Spleen (tissue), 11 donors: ENCODE data around the gene CA5A. TPM values are rescaled to one million over a fixed set of nuclear protein-coding genes. Genes with fewer than 3 reads are reported as not detected.
"Not testable (repeated sequence)": the region's sequence is repeated elsewhere in the genome, so short reads cannot be mapped to it uniquely, and the experiment has no call there.

Experiments
- DNase-seq: peaks from one replicate; pipeline ENCODE4 v3.0.0-alpha.2; 2020
- H3K27ac ChIP-seq, 8 donors: fragments of 200-600 bp; sonication (generic) in 7 of 8; 1 replicate in 4 of 8; 2 replicates in 4 of 8; pipeline versions ENCODE4 v1.5.0 to v1.8.0; 2016 to 2021; ENCODE audit warnings: inconsistent platforms in 4 of 8, mild to moderate bottlenecking in 4 of 8, moderate library complexity in 1 of 8
- H3K27me3 ChIP-seq, 7 donors: fragments of 200-600 bp; sonication (generic) in 6 of 7; replicated peaks in 1 of 7; 1 replicate in 4 of 7; 2 replicates in 3 of 7; pipeline versions ENCODE4 v1.5.0 to v1.8.0; 2016 to 2021; ENCODE audit warnings: inconsistent platforms in 3 of 7, mild to moderate bottlenecking in 1 of 7
- H3K36me3 ChIP-seq, 6 donors: fragments of 200-600 bp; sonication (generic) in 5 of 6; 1 replicate in 4 of 6; 2 replicates in 2 of 6; pipeline versions ENCODE4 v1.5.0 to v1.8.0; 2016 to 2021; ENCODE audit warnings: inconsistent platforms in 2 of 6
- H3K4me1 ChIP-seq, 6 donors: fragments of 200-600 bp; sonication (generic) in 5 of 6; 1 replicate in 3 of 6; 2 replicates in 3 of 6; pipeline versions ENCODE4 v1.5.0 to v1.8.0; 2016 to 2021; ENCODE audit warnings: inconsistent platforms in 3 of 6
- H3K4me3 ChIP-seq, 8 donors: fragments of 200-600 bp; sonication (generic) in 7 of 8; 1 replicate in 4 of 8; 2 replicates in 4 of 8; pipeline versions ENCODE4 v1.5.0 to v1.8.0; 2016 to 2021; ENCODE audit warnings: inconsistent platforms in 4 of 8, mild to moderate bottlenecking in 4 of 8, moderate library complexity in 2 of 8
- H3K9me3 ChIP-seq, 8 donors: fragments of 200-600 bp; sonication (generic) in 7 of 8; 1 replicate in 4 of 8; 2 replicates in 4 of 8; pipeline versions ENCODE4 v1.5.0 to v1.8.0; 2016 to 2021; ENCODE audit warnings: inconsistent platforms in 4 of 8
- POLR2A ChIP-seq, 3 donors: fragments of 450-650 bp; IDR thresholded peaks; one replicate each; pipeline ENCODE4 v1.5.1; 2017; ENCODE audit warnings: antibody characterized with exemption in 3 of 3, mild to moderate bottlenecking in 1 of 3
- POLR2AphosphoS5 ChIP-seq, 3 donors: sonication (generic); formaldehyde crosslinking; IDR thresholded peaks; one replicate each; pipeline ENCODE4 v1.5.1; 2017; ENCODE audit warnings: antibody characterized with exemption in 3 of 3
- WGBS, 5 donors: extraction: QIAGEN DNeasy Blood & Tissue Kit in 3 of 5; methylation state at CpG; one replicate each; pipeline versions ENCODE4 v1.1.5 to v1.1.7; 2013 to 2018; 5-methylcytosine and 5-hydroxymethylcytosine counted together
- intact Hi-C: fragments of 100-400 bp; cut with DNase I; formaldehyde crosslinking; loops from one replicate; pipeline ENCODE4 v1.15.0; 2023; ENCODE audit warnings: low total_unique reads
- polyA plus RNA-seq, 3 donors: library from polyadenylated mRNA; stranded (reverse); fragments of 200-250 nt; gene quantifications; one replicate each; pipeline ENCODE4 v1.2.1, GENCODE V29; 2013
- total RNA-seq, 7 donors: library from RNA; depleted of rRNA in 3 of 7; stranded (reverse); fragments of >200 nt in 3 of 7; fragmentation: NEBNext Ultra II Directional in 4 of 7; extraction: Animal tissue kit (Norgen Biotek cat#: 25700) in 4 of 7; gene quantifications; one replicate each; pipeline versions ENCODE4 v1.1.0 to v1.2.1, GENCODE V29; 2016 to 2021
- TF ChIP-seq, protein P1 (sequence below), 11 experiments: fragments of 200-600 bp in 7 of 11; fragments of 450-650 bp in 4 of 11; sonication (generic) in 4 of 11; IDR thresholded peaks in 8 of 11; conservative IDR thresholded peaks in 3 of 11; 1 replicate in 7 of 11; 2 replicates in 4 of 11; pipeline versions ENCODE4 v1.4.0 to v1.8.0; 2016 to 2021; ENCODE audit warnings: antibody characterized with exemption in 11 of 11, inconsistent platforms in 4 of 11, mild to moderate bottlenecking in 1 of 11
- donor health status: healthy with polysubstance abuse.
- donor health status: DM: no; HTN: no; CAD: no; lungs with moderate emphysema.
- donor health status: DM: no; HTN: no; CAD: no.
- donor health status: Bipolar disorder and iron deficiency.
- donor health status: healthy.
- donor health status: DM: no; HTN: no; CAD: no.
- donor health status: DM: yes; HTN: yes; CAD: no.

Gene CA5A
- total and polyA plus RNA-seq, 10 donors: not detected

DNA sequence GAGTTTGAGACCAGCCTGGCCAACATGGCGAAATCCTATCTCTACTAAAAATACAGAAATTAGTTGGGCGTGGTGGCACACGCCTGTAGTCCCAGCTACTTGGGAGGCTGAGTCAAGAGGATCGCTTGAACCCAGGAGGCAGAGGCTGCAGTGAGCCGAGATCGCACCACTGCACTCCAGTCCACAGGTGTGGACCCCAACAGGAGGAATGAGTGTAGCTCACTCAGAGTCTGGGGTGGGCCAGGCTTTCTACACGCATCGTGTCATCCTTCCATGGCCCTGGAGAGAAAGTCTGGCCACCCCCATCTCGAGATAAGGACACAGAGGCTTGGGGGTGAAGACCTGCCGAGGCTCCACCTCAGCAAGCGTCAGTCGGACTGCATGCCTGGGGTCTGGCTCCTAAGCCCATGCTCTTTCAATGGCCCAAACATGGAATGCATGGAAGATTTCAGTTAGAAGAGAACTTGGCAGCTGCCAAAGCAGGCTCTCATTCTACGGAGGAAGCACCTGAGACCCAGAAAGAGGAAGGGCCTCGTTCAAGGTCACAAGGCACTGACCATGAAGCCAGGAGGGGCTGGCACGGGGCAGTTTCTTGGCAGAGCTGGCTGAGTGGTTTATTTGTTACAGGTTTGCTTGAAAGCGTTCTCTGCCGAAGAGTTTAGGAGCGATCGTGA is 1.4 kb downstream of the CA5A start:
- intact Hi-C loops, H3K36me3 ChIP-seq, H3K4me1 ChIP-seq, H3K27me3 ChIP-seq, DNase-seq, H3K9me3 ChIP-seq, H3K4me3 ChIP-seq, H3K27ac ChIP-seq: not testable (repeated sequence)
- peak in 2 of 3 donors; percentile 26 to 28 for TF ChIP-seq POLR2AphosphoS5 (IDR thresholded peaks at IDR 0.05)
- WGBS, 5 donors: 62 to 73% (median 70%) methylated on average over 14 to 19 of the region's 19 CpGs

DNA sequence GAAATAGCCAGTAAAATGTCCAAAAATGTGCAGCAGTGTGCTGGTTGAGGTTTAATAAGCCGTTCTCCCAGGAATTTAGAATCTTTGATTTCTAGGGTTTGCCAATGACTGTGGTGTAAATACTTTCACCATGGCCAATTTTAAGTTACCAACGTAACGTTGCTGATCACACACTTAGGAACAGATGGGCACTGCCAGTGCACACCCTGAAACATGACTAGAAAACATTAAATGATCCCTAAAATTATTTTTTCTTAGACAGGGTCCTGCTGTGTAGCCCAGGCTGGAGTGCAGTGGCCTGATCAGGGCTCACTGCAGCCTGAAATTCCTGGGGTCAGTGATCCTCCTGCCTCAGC is 3.2 kb downstream of the CA5A start:
- 83 to 100% (median 90%) methylated on average over 3 of the region's 3 CpGs for WGBS, 5 donors
- no peak overlapping the region for H3K4me3 ChIP-seq
- intact Hi-C loops: no loop called here
- H3K9me3 ChIP-seq: no peaks in the 10 kb centered on the region
- no peak for DNase-seq
- H3K27ac ChIP-seq: no peak overlapping the region
- H3K4me1 ChIP-seq: peaks cover 0 to 8% (median 2%) of the 10 kb centered on the region in 6 donors
- peaks cover 0 to 4% (median 0%) of the 10 kb centered on the region in 7 donors for H3K27me3 ChIP-seq
- no peaks in the 10 kb centered on the region for H3K36me3 ChIP-seq
- no peak for TF ChIP-seq POLR2AphosphoS5 (IDR thresholded peaks at IDR 0.05)
- TF ChIP-seq, protein P1, sequence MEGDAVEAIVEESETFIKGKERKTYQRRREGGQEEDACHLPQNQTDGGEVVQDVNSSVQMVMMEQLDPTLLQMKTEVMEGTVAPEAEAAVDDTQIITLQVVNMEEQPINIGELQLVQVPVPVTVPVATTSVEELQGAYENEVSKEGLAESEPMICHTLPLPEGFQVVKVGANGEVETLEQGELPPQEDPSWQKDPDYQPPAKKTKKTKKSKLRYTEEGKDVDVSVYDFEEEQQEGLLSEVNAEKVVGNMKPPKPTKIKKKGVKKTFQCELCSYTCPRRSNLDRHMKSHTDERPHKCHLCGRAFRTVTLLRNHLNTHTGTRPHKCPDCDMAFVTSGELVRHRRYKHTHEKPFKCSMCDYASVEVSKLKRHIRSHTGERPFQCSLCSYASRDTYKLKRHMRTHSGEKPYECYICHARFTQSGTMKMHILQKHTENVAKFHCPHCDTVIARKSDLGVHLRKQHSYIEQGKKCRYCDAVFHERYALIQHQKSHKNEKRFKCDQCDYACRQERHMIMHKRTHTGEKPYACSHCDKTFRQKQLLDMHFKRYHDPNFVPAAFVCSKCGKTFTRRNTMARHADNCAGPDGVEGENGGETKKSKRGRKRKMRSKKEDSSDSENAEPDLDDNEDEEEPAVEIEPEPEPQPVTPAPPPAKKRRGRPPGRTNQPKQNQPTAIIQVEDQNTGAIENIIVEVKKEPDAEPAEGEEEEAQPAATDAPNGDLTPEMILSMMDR (IDR thresholded peaks at IDR 0.05 in 8 of 11, conservative IDR thresholded peaks at IDR 0.05 in 3 of 11): no peak
- TF ChIP-seq POLR2A (IDR thresholded peaks at IDR 0.05): no peak

DNA sequence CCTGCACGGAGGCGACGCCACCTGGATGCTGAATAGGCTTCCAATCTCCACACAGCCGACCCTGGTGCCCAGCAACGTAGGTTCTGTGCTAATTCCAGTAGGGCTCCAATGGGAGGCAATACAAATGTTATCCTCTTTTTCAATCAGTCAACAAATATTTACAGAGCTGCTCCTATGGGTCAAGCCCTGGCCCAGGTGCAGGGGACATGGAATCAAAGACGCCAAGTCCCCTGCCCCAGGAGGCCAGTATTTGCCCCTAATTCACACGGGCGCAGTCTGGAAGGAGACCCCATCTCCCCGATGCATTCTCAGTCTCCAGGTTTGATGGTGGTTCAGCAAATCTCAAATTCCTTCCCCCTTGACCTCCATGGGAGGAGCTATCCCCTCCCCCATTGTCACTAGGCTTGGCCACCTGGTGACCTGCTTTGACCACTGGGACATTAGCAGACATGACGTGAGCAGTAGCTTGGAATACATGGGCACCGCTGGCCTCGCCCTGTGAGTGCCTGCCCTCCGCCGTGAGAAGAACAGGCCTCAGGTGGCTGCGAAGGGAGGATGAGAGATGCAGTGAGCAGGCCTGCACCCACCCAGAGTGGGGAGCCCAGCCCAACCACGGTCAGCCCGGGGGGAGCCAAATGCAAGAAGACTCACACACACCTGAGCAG is 3.7 kb downstream of the CA5A start:
- H3K4me1 ChIP-seq, H3K36me3 ChIP-seq, H3K4me3 ChIP-seq, H3K27me3 ChIP-seq, H3K9me3 ChIP-seq, intact Hi-C loops, DNase-seq, H3K27ac ChIP-seq: not testable (repeated sequence)
- 90 to 98% (median 93%) methylated on average over 13 to 17 of the region's 17 CpGs for WGBS, 5 donors

DNA sequence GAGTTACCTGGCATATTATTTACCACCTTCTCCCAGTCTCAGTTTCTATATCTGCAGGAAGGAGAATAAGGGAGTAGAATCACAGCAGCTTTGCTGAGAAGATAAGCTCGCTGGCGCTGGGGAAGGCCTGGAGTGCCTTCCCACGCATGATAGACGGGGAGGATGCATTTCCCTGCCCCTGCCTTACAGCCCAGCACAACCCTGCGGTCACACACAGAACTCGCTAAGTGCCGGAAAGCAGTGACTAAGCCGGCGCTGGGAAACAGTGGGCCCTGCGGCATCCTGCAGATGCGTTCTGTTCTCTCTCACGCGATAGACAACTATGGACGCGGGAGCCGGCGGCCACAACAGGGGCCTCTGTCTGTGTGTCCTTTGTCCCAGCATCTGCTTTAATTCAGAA is 4.8 kb downstream of the CA5A start:
- intact Hi-C loops: no loop called here
- Histone ChIP-seq H3K4me1 (peaks cover 2 to 17% (median 9%) of the 10 kb centered on the region in 6 donors), H3K9me3 (no peaks in the 10 kb centered on the region), H3K27ac (no peak overlapping the region), H3K27me3 (peaks cover 0 to 14% (median 0%) of the 10 kb centered on the region in 7 donors), H3K4me3 (no peak overlapping the region), H3K36me3 (no peaks in the 10 kb centered on the region)
- TF ChIP-seq POLR2AphosphoS5 (IDR thresholded peaks at IDR 0.05) (no peak), POLR2A (IDR thresholded peaks at IDR 0.05) (no peak)
- TF ChIP-seq, protein P1 (IDR thresholded peaks at IDR 0.05 in 8 of 11, conservative IDR thresholded peaks at IDR 0.05 in 3 of 11): no peak
- 80 to 87% (median 85%) methylated on average over 17 of the region's 17 CpGs for WGBS, 5 donors
- no peak for DNase-seq

DNA sequence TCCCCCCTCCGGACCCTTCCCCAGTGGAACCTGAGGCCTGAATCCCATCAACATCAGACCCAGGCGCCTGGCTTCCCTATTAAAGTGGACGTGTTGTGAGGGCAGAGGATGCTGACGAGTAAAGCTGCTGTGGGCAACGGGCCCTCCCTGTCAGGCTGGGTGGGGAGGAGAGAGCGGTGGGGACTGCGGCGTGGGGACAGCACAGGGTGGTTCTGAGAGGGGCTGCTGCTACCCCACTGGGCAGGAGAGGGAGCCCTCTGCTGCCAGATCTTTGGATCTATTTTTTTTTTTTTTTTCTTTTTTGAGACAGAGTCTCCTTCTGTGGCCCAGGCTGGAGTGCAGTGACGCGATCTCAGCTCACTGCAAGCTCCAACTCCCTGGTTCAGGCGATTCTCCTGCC is 5.9 kb downstream of the CA5A start:
- peaks cover 9 to 28% (median 19%) of the 10 kb centered on the region in 6 donors for H3K4me1 ChIP-seq
- no peak overlapping the region for H3K27ac ChIP-seq
- peaks cover 0 to 19% (median 0%) of the 10 kb centered on the region in 7 donors for H3K27me3 ChIP-seq
- H3K36me3 ChIP-seq: no peaks in the 10 kb centered on the region
- WGBS, 5 donors: 51 to 72% (median 64%) methylated on average over 10 to 11 of the region's 11 CpGs
- no peak overlapping the region for H3K4me3 ChIP-seq
- DNase-seq: no peak
- no peaks in the 10 kb centered on the region for H3K9me3 ChIP-seq
- TF ChIP-seq, protein P1 (IDR thresholded peaks at IDR 0.05 in 8 of 11, conservative IDR thresholded peaks at IDR 0.05 in 3 of 11): peak in 3 of 11 experiments; percentile 8 to 22 (median 19)
- TF ChIP-seq POLR2AphosphoS5 (IDR thresholded peaks at IDR 0.05): no peak
- intact Hi-C loops: no loop called here
